Epithelial cell of alveolus of lung (primary cell): ENCODE measurements around the gene IFT81. TPM values are rescaled to one million over a fixed set of nuclear protein-coding genes. Genes with fewer than 3 reads are reported as not detected.

Experiments
- total RNA-seq: library from RNA; depleted of rRNA; stranded (reverse); fragments of >200 nt; gene quantifications from 2 replicates; pipeline ENCODE4 v1.2.1, GENCODE V29; 2015

The IFT81 gene, protein sequence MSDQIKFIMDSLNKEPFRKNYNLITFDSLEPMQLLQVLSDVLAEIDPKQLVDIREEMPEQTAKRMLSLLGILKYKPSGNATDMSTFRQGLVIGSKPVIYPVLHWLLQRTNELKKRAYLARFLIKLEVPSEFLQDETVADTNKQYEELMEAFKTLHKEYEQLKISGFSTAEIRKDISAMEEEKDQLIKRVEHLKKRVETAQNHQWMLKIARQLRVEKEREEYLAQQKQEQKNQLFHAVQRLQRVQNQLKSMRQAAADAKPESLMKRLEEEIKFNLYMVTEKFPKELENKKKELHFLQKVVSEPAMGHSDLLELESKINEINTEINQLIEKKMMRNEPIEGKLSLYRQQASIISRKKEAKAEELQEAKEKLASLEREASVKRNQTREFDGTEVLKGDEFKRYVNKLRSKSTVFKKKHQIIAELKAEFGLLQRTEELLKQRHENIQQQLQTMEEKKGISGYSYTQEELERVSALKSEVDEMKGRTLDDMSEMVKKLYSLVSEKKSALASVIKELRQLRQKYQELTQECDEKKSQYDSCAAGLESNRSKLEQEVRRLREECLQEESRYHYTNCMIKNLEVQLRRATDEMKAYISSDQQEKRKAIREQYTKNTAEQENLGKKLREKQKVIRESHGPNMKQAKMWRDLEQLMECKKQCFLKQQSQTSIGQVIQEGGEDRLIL
- total RNA-seq = 10.5 and 11.7 TPM in 2 replicates

DNA sequence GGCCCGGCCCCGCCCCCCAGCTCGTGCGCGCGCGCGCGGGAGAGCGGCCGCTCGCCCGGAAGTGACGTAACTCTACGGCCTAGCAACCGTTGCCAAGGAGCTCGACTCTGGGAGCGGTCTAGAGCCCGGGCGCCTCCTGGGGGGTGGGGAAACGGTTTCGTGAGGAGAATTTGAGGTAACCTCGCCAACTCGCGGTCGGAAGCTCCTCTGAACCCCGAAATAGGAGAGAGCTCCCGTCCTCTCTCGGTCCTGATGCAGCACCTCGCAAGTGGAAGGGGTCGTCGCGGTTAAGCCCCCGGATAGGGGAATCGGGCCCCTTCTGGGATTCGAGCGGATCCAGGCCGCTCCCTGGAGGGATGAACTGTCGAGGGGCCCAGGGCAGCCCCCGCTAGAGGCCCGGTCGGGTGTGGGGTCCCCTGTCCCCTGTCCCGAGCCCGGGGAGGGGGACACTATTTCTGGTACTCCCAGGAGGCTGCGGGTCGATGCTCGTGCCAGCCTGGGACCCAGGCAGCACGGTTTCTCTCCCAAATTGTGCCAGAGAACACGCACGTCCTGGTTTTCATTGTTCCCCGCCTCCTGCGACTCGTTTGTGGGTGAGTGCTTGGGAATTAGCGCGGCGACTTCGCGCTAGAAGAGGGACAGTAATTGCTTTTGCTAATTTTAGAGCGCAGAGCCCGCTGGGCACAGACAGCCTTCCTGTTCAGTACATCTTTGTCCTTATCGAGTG is at the start of gene IFT81:
TSS of gene IFT81 (plus strand) at position 89 of the 727 bp plus-strand sequence. CDS start 3,024 bp downstream, outside the sequence.

Other genes starting within 250 kb of the IFT81 start
- 41.0 and 46.0 TPM in 2 replicates for gene GLTP, start 243.8 kb upstream of the IFT81 start, total RNA-seq
- gene TCHP, start 224.1 kb upstream of the IFT81 start, total RNA-seq = 7.5 and 9.4 TPM in 2 replicates
- gene GIT2, start 128.0 kb upstream of the IFT81 start, total RNA-seq = 15.9 and 23.1 TPM in 2 replicates
- gene ANKRD13A, start 124.9 kb upstream of the IFT81 start, total RNA-seq = 35.9 and 80.0 TPM in 2 replicates
- 5.3 and 16.4 TPM in 2 replicates for gene C12orf76, start 75.8 kb upstream of the IFT81 start, total RNA-seq
- 97.0 and 162 TPM in 2 replicates for gene ATP2A2, start 156.9 kb downstream of the IFT81 start, total RNA-seq